H1 (cell line): ENCODE measurements around the gene OPCML. TPM values are rescaled to one million over a fixed set of nuclear protein-coding genes. Genes with fewer than 3 reads are reported as not detected.

Experiments used
- CTCF ChIA-PET: fragments of 300-600 bp; sonication (Branson Sonifier 250); formaldehyde crosslinking; loops from one replicate; lab custom pipeline; 2021; ENCODE audit not compliant: partially characterized antibody; lab: Charles Lee
- POLR2A ChIA-PET: fragments of 300-600 bp; sonication (Branson Sonifier 250); formaldehyde crosslinking; loops from one replicate; lab custom pipeline; 2021; ENCODE audit warnings: inconsistent platforms; ENCODE audit not compliant: partially characterized antibody; lab: Charles Lee
- DNase-seq, 2 experiments: peaks; one replicate each; pipeline versions ENCODE4 v3.0.0 to v3.0.0-alpha.2; 2010 to 2022; ENCODE audit warnings: low spot score in 2 of 2, low read depth in 1 of 2, mixed read lengths in 1 of 2
- FAIRE-seq: peaks from 2 replicates; lab custom pipeline; 2011; peaks lifted over from hg19 to GRCh38; lab: Jason Lieb, UNC
- H2AFZ ChIP-seq: 2 replicates; pipeline ENCODE4 v1.8.1; 2012; ENCODE audit warnings: low read length, inconsistent platforms
- H2AK5ac ChIP-seq: 2 replicates; pipeline ENCODE4 v1.6.1; 2013; ENCODE audit warnings: low read depth, low read length
- H2BK120ac ChIP-seq: replicated peaks from 2 replicates; pipeline ENCODE3; 2013; ENCODE audit warnings: low read depth, low read length, inconsistent platforms
- H2BK12ac ChIP-seq: 2 replicates; pipeline ENCODE4 v1.6.1; 2013; ENCODE audit warnings: low read depth, low read length
- H2BK15ac ChIP-seq: 2 replicates; pipeline ENCODE4 v1.6.1; 2013; ENCODE audit warnings: low read length
- H2BK20ac ChIP-seq: 2 replicates; pipeline ENCODE4 v1.6.1; 2013; ENCODE audit warnings: low read length
- H2BK5ac ChIP-seq: 2 replicates; pipeline ENCODE4 v1.6.1; 2013; ENCODE audit warnings: low read depth, low read length
- H3K14ac ChIP-seq: 2 replicates; pipeline ENCODE4 v1.6.1; 2013; ENCODE audit warnings: inconsistent platforms; ENCODE audit not compliant: insufficient read length
- H3K18ac ChIP-seq: 2 replicates; pipeline ENCODE4 v1.6.1; 2013; ENCODE audit warnings: low read length; ENCODE audit errors: extremely low read depth
- H3K23ac ChIP-seq: 2 replicates; pipeline ENCODE4 v1.6.1; 2013; ENCODE audit warnings: inconsistent platforms; ENCODE audit not compliant: insufficient read length
- H3K23me2 ChIP-seq: 2 replicates; pipeline ENCODE4 v1.6.1; 2013; ENCODE audit warnings: low read depth, low read length
- H3K27ac ChIP-seq: 2 replicates; pipeline ENCODE4 v1.6.1; 2011; ENCODE audit warnings: low read depth, low read length, inconsistent platforms
- H3K27me3 ChIP-seq, 4 experiments: replicated peaks in 1 of 4; 1 replicate in 1 of 4; 2 replicates in 3 of 4; pipeline versions ENCODE4 v1.6.1 to v1.8.1; 2011 to 2013; ENCODE audit warnings: low read length in 3 of 4, mild to moderate bottlenecking in 3 of 4, inconsistent platforms in 2 of 4, mixed read lengths in 2 of 4, moderate library complexity in 1 of 4; ENCODE audit not compliant: control insufficient read depth in 3 of 4, insufficient read depth in 3 of 4; ENCODE audit errors: extremely low read depth in 1 of 4
- H3K36me3 ChIP-seq, 4 experiments: 2 replicates each; pipeline versions ENCODE4 v1.6.1 to v1.8.1; 2011 to 2013; ENCODE audit warnings: mild to moderate bottlenecking in 4 of 4, low read length in 3 of 4, moderate library complexity in 2 of 4, control low read depth in 1 of 4, inconsistent platforms in 1 of 4; ENCODE audit not compliant: insufficient read depth in 4 of 4, control insufficient read depth in 2 of 4
- H3K4ac ChIP-seq: replicated peaks from 2 replicates; pipeline ENCODE3; 2013; ENCODE audit warnings: low read length, low read depth, mixed read lengths, inconsistent platforms; ENCODE audit not compliant: insufficient read length
- H3K4me1 ChIP-seq, 4 experiments: replicated peaks in 1 of 4; 1 replicate in 1 of 4; 2 replicates in 3 of 4; pipeline versions ENCODE4 v1.6.1 to v1.8.1; 2011 to 2013; ENCODE audit warnings: low read length in 3 of 4, inconsistent platforms in 2 of 4, mixed read lengths in 1 of 4; ENCODE audit not compliant: insufficient read depth in 4 of 4, control insufficient read depth in 3 of 4
- H3K4me2 ChIP-seq, 2 experiments: 2 replicates each; pipeline versions ENCODE4 v1.6.1 to v1.8.1; 2011 to 2013; ENCODE audit warnings: low read depth in 2 of 2, low read length in 2 of 2, control low read depth in 1 of 2, inconsistent platforms in 1 of 2, mild to moderate bottlenecking in 1 of 2; ENCODE audit not compliant: insufficient read depth in 1 of 2
- H3K4me3 ChIP-seq, 4 experiments: fragments of 200-600, 300-600 bp in 1 of 4; sonication (generic), shearing (Covaris generic), sonication (Bioruptor Twin) in 1 of 4; 2 replicates each; pipeline versions ENCODE4 v1.5.1 to v1.8.1; 2011 to 2016; ENCODE audit warnings: low read length in 4 of 4, low read depth in 3 of 4, control low read depth in 2 of 4, inconsistent platforms in 2 of 4, mild to moderate bottlenecking in 2 of 4, mixed read lengths in 1 of 4, moderate library complexity in 1 of 4; ENCODE audit not compliant: insufficient read depth in 2 of 4; ENCODE audit errors: extremely low read depth in 1 of 4
- H3K56ac ChIP-seq: replicated peaks from 2 replicates; pipeline ENCODE3; 2013; ENCODE audit warnings: low read depth, mild to moderate bottlenecking, mixed read lengths, low read length, inconsistent platforms; ENCODE audit not compliant: insufficient read length
- H3K79me1 ChIP-seq: 2 replicates; pipeline ENCODE4 v1.6.1; 2013; ENCODE audit warnings: low read depth, low read length, control low read depth
- H3K79me2 ChIP-seq, 2 experiments: 2 replicates each; pipeline versions ENCODE4 v1.6.1 to v1.8.1; 2012 to 2013; ENCODE audit warnings: low read length in 2 of 2, mild to moderate bottlenecking in 2 of 2, inconsistent platforms in 1 of 2; ENCODE audit not compliant: insufficient read depth in 2 of 2, control insufficient read depth in 1 of 2
- H3K9ac ChIP-seq, 4 experiments: replicated peaks in 1 of 4; 1 replicate in 1 of 4; 2 replicates in 3 of 4; pipeline versions ENCODE4 v1.6.1 to v1.8.1; 2011 to 2013; ENCODE audit warnings: low read depth in 3 of 4, low read length in 3 of 4, control low read depth in 2 of 4, mild to moderate bottlenecking in 2 of 4, moderate library complexity in 2 of 4, inconsistent platforms in 1 of 4; ENCODE audit errors: extremely low read depth in 1 of 4
- H3K9me3 ChIP-seq, 2 experiments: 2 replicates each; pipeline versions ENCODE4 v1.6.1 to v1.8.1; 2012 to 2013; ENCODE audit warnings: mild to moderate bottlenecking in 2 of 2, moderate library complexity in 2 of 2, control low read depth in 1 of 2, inconsistent platforms in 1 of 2, low read depth in 1 of 2, low read length in 1 of 2, mixed read lengths in 1 of 2; ENCODE audit not compliant: insufficient read depth in 2 of 2
- H4K20me1 ChIP-seq, 2 experiments: replicated peaks in 1 of 2; 2 replicates each; pipeline versions ENCODE3 to v1.8.1; 2011 to 2013; ENCODE audit warnings: inconsistent platforms in 2 of 2, low read length in 2 of 2, mild to moderate bottlenecking in 1 of 2; ENCODE audit not compliant: insufficient read depth in 2 of 2, control insufficient read depth in 1 of 2
- H4K5ac ChIP-seq: 2 replicates; pipeline ENCODE4 v1.6.1; 2013; ENCODE audit warnings: low read length, low read depth, mixed read lengths, inconsistent platforms; ENCODE audit not compliant: insufficient read length
- H4K8ac ChIP-seq: 2 replicates; pipeline ENCODE4 v1.8.0; 2013; ENCODE audit warnings: mild to moderate bottlenecking, moderate library complexity, low read length, inconsistent platforms; ENCODE audit not compliant: insufficient read depth; ENCODE audit errors: extremely low read depth
- H4K91ac ChIP-seq: replicated peaks from 2 replicates; pipeline ENCODE3; 2013; ENCODE audit warnings: low read length, mixed read lengths, inconsistent platforms; ENCODE audit not compliant: insufficient read length
- ASH2L ChIP-seq: fragments of 200-600, 300-600 bp; sonication (generic); IDR thresholded peaks from one replicate; pipeline ENCODE4 v1.7.1; 2017; ENCODE audit warnings: low read length
- CBX8 ChIP-seq: fragments of 300-800, 300-1000 bp; sonication (generic); IDR thresholded peaks from 2 replicates; pipeline ENCODE4 v1.7.1; 2016; ENCODE audit warnings: low read depth, low read length, borderline replicate concordance
- CHD2 ChIP-seq: IDR thresholded peaks from 2 replicates; pipeline ENCODE4 v1.6.1; 2012; ENCODE audit warnings: low read length, improper control_type of control experiment
- CREB1 ChIP-seq: IDR thresholded peaks from 2 replicates; pipeline ENCODE4 v1.6.1; 2012; ENCODE audit warnings: inconsistent platforms
- EP300 ChIP-seq, 2 experiments: IDR thresholded peaks; 1 replicate in 1 of 2; 2 replicates in 1 of 2; pipeline ENCODE4 v1.6.1; 2011 to 2012; ENCODE audit warnings: low read depth in 2 of 2, low read length in 2 of 2, mild to moderate bottlenecking in 2 of 2, borderline replicate concordance in 1 of 2, inconsistent platforms in 1 of 2, moderate library complexity in 1 of 2
- KDM4A ChIP-seq: IDR thresholded peaks from one replicate; pipeline ENCODE4 v1.7.1; 2012; ENCODE audit warnings: low read depth, mild to moderate bottlenecking, moderate library complexity, low read length, inconsistent platforms; ENCODE audit not compliant: severe bottlenecking
- KDM5A ChIP-seq: fragments of 200-600 bp; IDR thresholded peaks from 2 replicates; pipeline ENCODE4 v1.7.1; 2012; ENCODE audit warnings: mild to moderate bottlenecking, low read length, inconsistent platforms, mixed read lengths
- POLR2AphosphoS5 ChIP-seq: IDR thresholded peaks from 2 replicates; pipeline ENCODE4 v1.6.1; 2011; ENCODE audit warnings: low read depth, low read length
- RXRA ChIP-seq: IDR thresholded peaks from 2 replicates; pipeline ENCODE4 v1.6.1; 2011; ENCODE audit warnings: low read depth, mild to moderate bottlenecking, low read length, moderate library complexity; ENCODE audit not compliant: insufficient read depth
- SAP30 ChIP-seq: fragments of 300-600 bp; sonication (generic); IDR thresholded peaks from 2 replicates; pipeline ENCODE4 v1.7.1; 2012; ENCODE audit warnings: low read length, moderate library complexity, mild to moderate bottlenecking, inconsistent platforms; ENCODE audit not compliant: insufficient read depth, insufficient replicate concordance
- SIN3A ChIP-seq, 2 experiments: IDR thresholded peaks in 1 of 2; conservative IDR thresholded peaks in 1 of 2; 2 replicates each; pipeline ENCODE4 v1.6.1; 2011 to 2012; ENCODE audit warnings: low read length in 2 of 2, improper control_type of control experiment in 1 of 2, low read depth in 1 of 2, mild to moderate bottlenecking in 1 of 2
- SIRT6 ChIP-seq: IDR thresholded peaks from one replicate; pipeline ENCODE4 v1.7.1; 2012; ENCODE audit warnings: low read length, inconsistent platforms
- SP2 ChIP-seq: IDR thresholded peaks from 2 replicates; pipeline ENCODE4 v1.6.1; 2012; ENCODE audit warnings: mild to moderate bottlenecking, low read length, inconsistent platforms
- TAF1 ChIP-seq: IDR thresholded peaks from 2 replicates; pipeline ENCODE4 v1.6.1; 2011; ENCODE audit warnings: mild to moderate bottlenecking, low read depth, low read length
- TAF7 ChIP-seq: optimal IDR thresholded peaks from 2 replicates; pipeline ENCODE3; 2011; ENCODE audit warnings: low read depth, mild to moderate bottlenecking, inconsistent platforms, low read length, moderate library complexity, borderline replicate concordance
- YY1 ChIP-seq: IDR thresholded peaks from 2 replicates; pipeline ENCODE4 v1.6.1; 2011; ENCODE audit warnings: low read depth, mild to moderate bottlenecking, low read length
- WGBS, 2 experiments: shearing (Covaris generic) in 1 of 2; methylation state at CpG; one replicate each; pipeline versions ENCODE4 v1.1.6 to v1.1.7; 2013 to 2015; ENCODE audit warnings: low lambda C conversion rate in 2 of 2, mixed read lengths in 2 of 2, inconsistent platforms in 1 of 2, low coverage in 1 of 2, missing lambda C conversion rate in 1 of 2; ENCODE audit not compliant: insufficient replicate concordance in 2 of 2, insufficient coverage in 1 of 2, insufficient read length in 1 of 2; ENCODE audit errors: extremely low coverage in 1 of 2, missing lambda C conversion rate in 1 of 2; 5-methylcytosine and 5-hydroxymethylcytosine counted together
- polyA plus RNA-seq, 7 experiments: library from polyadenylated mRNA; depleted of rRNA in 3 of 7; stranded (reverse) in 5 of 7; unstranded in 2 of 7; fragments of >200 nt in 5 of 7; fragments of 200-250 nt in 2 of 7; gene quantifications; 1 replicate in 5 of 7; 2 replicates in 1 of 7; 4 replicates in 1 of 7; pipeline versions ENCODE4 v1.2.1 to v1.2.3, GENCODE V29; 2011 to 2013; ENCODE audit warnings: missing spikeins in 2 of 7, mixed read lengths in 2 of 7
- total RNA-seq: library from RNA; stranded (reverse); fragmentation: NEBNext Ultra II Directional; extraction: Animal tissue kit (Norgen Biotek cat#: 25700); gene quantifications from 2 replicates; pipeline ENCODE4 v1.2.1, GENCODE V29; 2021

The OPCML gene
- total and polyA plus RNA-seq, 2 of the 8 experiments (the other 6 are each of a cell fraction or from before 2014, with no cell fraction given): 2.3 to 3.1 TPM

GRCh38 chr11:132586801-132587200, 945.5 kb downstream of the OPCML start:
- no peak overlapping the region for H2BK120ac ChIP-seq
- TF ChIP-seq TAF1 (no peak), SIN3A (conservative IDR thresholded peaks at IDR 0.05 in 1 of 2, IDR thresholded peaks at IDR 0.05 in 1 of 2; ENCODE audit: low read depth in 1 of 2, low read length in 2 of 2) (no peak), CHD2 (no peak), SIRT6 (no peak), SAP30 (no peak), TAF7 (no peak), CBX8 (no peak), KDM4A (no peak), POLR2AphosphoS5 (no peak), EP300 (IDR thresholded peaks at IDR 0.05; ENCODE audit: borderline replicate concordance in 1 of 2, low read depth in 2 of 2, low read length in 2 of 2) (no peak), SP2 (no peak), YY1 (no peak), RXRA (no peak), KDM5A (no peak), CREB1 (no peak), ASH2L (no peak)

More at GRCh38 chr11:132586801-132587200, 945.5 kb downstream of the OPCML start:
- WGBS, 2 experiments: 97% methylated on average over 2 of the region's 2 CpGs; no CpG with 5 or more reads in 1 of the 2 experiments
- Histone ChIP-seq H2BK20ac (no peak overlapping the region), H3K18ac (no peak overlapping the region), H4K91ac (no peak overlapping the region), H3K23me2 (no peaks in the 10 kb centered on the region), H3K56ac (no peak overlapping the region), H3K36me3 (no peaks in the 10 kb centered on the region), H3K4me3 (no peak overlapping the region), H4K20me1 (no peaks in the 10 kb centered on the region), H3K14ac (no peak overlapping the region), H3K9ac (no peak overlapping the region), H3K4ac (no peak overlapping the region), H3K27me3 (no peaks in the 10 kb centered on the region), H2BK15ac (no peak overlapping the region), H2AFZ (no peak overlapping the region), H4K5ac (no peak overlapping the region), H3K4me2 (no peak overlapping the region), H3K23ac (no peak overlapping the region), H2BK12ac (no peak overlapping the region), H3K79me1 (no peaks in the 10 kb centered on the region), H3K9me3 (no peaks in the 10 kb centered on the region), H3K79me2 (no peaks in the 10 kb centered on the region), H2BK5ac (no peak overlapping the region), H3K4me1 (no peaks in the 10 kb centered on the region), H4K8ac (no peak overlapping the region), H3K27ac (no peak overlapping the region), H2AK5ac (no peak overlapping the region)
- DNase-seq (no peak), FAIRE-seq (no peak)
- CTCF ChIA-PET: interaction anchor here (1.1 kb wide), 1 partner anchor 354 kb away, joined by 6 read pairs; no protein-coding TSS in a partner anchor
- POLR2A ChIA-PET: no interaction called here
